ENCODE data around the gene THG1L. TPM values are rescaled to one million over a fixed set of nuclear protein-coding genes. Genes with fewer than 3 reads are reported as not detected.

The THG1L gene
- total and polyA plus RNA-seq, 2 donors: 14.8 to 16.7 TPM

DNA sequence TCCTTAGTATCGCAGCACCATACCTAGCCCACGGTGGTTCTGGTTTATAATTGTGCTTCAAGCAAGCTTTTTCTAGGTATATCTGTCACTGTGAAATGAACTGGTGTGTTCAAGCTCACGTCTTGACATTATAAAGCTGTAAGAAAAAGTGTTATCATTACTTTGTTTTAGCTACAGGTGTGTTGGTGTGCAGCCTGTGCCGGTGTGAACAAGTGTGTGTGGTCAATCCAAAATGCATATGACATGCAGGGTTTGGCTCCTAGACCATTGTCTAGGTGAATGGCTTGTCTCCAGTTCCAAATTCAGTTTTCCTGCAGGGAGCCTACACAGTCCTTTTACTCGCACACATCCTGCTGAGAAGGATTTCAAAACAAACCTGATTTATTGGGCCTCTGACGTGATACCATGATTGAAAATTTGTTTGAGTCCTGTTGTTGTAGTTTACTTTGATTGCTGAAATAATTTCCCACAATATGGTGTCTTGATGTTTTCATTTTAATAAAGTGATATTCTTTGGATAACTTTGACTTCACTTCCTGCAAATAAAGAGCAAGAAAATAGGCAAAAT, 16.0 kb downstream of the THG1L start:
- H3K27me3 ChIP-seq (ENCODE audit: control insufficient read depth in 2 of 2, insufficient read depth in 1 of 2, low read length in 1 of 2): no peaks in the 10 kb centered on the region
- H3K27ac ChIP-seq (ENCODE audit: low read depth in 1 of 2, low read length in 1 of 2): no peak overlapping the region
- no peak overlapping the region for H3K4me3 ChIP-seq (ENCODE audit: low read length in 2 of 2)
- H3K9me3 ChIP-seq (ENCODE audit: control insufficient read depth in 2 of 2, insufficient read depth in 1 of 2, low read length in 1 of 2): no peaks in the 10 kb centered on the region
- H3K4me1 ChIP-seq (ENCODE audit: control insufficient read depth in 2 of 2, insufficient read depth in 2 of 2, low read length in 2 of 2): peaks cover 0 to 13% of the 10 kb centered on the region in 2 donors
- DNase-seq (ENCODE audit: low read depth in 6 of 9, low spot score in 9 of 9): no peak
- H3K36me3 ChIP-seq (ENCODE audit: control insufficient read depth in 2 of 2, insufficient read depth in 2 of 2, low read length in 1 of 2): no peaks in the 10 kb centered on the region
- WGBS: 97% methylated on average over 6 of the region's 6 CpGs

DNA sequence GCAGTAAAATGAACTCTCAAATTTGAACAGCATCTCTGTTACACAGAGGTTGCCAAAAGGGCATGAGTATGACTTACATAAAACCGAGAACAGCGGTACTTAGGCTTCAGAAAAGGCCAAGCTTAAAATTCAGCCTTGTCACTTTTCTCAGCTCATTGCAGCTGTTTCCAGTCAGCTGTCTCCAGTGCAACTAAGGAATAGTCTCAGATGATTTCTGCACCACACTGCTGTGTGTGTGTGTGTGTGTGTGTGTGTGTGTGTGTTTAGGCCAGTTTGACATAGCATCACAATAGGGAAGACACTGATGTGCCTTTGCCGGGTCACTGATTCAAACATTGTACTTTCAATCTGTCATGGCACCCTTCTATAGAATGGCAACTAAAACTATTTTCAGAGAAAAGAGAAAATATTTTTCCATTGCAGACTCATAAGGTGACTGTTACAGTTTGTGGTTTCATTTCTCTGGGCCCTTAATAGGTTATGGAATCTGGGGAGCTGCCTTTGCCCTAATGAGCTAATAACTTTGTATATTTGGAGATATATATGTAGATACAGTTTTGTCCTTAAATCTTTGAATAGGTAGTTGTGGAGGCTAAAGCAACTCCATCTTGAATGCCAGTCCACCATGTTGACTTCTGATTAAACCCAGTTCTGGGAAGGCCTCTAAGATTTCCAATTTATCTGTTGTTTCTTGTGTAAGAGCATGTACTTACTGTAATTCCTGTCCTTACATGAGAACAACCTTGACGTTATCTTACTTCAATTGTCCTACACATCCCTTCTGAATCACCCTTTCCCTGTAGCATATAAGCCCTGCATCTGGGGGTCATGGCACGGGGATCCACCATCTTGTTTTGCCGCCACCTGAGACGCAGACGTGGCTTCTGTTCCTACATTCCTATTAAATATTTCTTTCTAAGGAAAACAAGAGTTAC, 16.8 kb downstream of the THG1L start:
- Histone ChIP-seq H3K27ac (ENCODE audit: low read depth in 1 of 2, low read length in 1 of 2) (no peak overlapping the region), H3K27me3 (ENCODE audit: control insufficient read depth in 2 of 2, insufficient read depth in 1 of 2, low read length in 1 of 2) (no peaks in the 10 kb centered on the region), H3K9me3 (ENCODE audit: control insufficient read depth in 2 of 2, insufficient read depth in 1 of 2, low read length in 1 of 2) (no peaks in the 10 kb centered on the region), H3K4me1 (ENCODE audit: control insufficient read depth in 2 of 2, insufficient read depth in 2 of 2, low read length in 2 of 2) (peaks cover 0 to 13% of the 10 kb centered on the region in 2 donors), H3K4me3 (ENCODE audit: low read length in 2 of 2) (no peak overlapping the region), H3K36me3 (ENCODE audit: control insufficient read depth in 2 of 2, insufficient read depth in 2 of 2, low read length in 1 of 2) (no peaks in the 10 kb centered on the region)
- DNase-seq (ENCODE audit: low read depth in 6 of 9, low spot score in 9 of 9): no peak
- WGBS: 99% methylated on average over 8 of the region's 8 CpGs

DNA sequence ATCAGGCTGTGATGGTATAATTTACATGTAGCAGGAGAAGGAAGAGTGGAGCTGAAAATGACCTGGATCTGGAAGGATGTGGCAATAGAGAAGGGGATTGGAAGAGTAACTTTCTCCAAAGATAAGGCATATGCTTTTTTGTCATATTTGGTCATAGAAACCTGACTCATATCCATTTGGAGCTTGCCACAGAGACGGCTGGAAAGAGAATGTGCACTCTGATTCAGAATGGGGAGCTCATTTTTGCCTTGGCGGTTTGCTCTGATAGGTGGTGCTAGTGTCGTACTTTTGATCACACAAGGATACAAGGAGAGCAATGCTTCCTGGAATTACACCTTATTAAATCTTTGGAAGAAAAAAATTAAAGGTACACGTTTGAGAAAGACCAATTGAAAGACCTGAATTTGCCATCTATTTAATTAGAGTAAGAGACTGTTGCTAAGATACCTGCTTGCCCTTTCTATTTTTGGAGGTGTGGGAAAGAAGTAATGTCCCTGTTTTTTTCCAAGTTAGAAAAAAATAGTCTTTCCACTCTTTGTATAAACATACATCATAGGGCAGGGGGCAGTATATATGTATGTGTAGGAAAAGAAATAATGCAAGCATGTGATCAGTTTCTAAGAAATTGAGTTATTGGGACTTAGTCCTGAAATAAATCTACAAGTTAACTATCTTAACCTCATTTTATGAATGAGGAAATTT, 17.7 kb downstream of the THG1L start:
- Histone ChIP-seq H3K4me3 (ENCODE audit: low read length in 2 of 2) (no peak overlapping the region), H3K27ac (ENCODE audit: low read depth in 1 of 2, low read length in 1 of 2) (no peak overlapping the region)

DNA sequence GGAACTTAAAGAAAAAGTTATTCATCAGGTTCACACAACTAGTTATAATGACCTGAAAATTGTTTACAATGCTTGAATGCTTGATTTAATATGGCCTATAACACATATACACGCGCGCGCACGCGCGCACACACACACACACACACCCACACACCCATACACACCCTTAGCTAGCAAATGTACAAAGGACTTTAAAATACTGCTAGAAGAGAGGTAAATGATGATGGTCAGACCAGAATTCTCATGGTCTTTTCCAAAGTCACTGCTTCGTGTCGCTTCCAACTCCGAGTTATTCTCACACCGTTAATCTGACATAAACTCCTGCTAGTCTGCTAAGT, 18.2 kb downstream of the THG1L start:
- no peak overlapping the region for H3K4me3 ChIP-seq (ENCODE audit: low read length in 2 of 2)
- no peak for DNase-seq (ENCODE audit: low read depth in 6 of 9, low spot score in 9 of 9)
- no peak overlapping the region for H3K27ac ChIP-seq (ENCODE audit: low read depth in 1 of 2, low read length in 1 of 2)
- no peaks in the 10 kb centered on the region for H3K27me3 ChIP-seq (ENCODE audit: control insufficient read depth in 2 of 2, insufficient read depth in 1 of 2, low read length in 1 of 2)
- H3K9me3 ChIP-seq (ENCODE audit: control insufficient read depth in 2 of 2, insufficient read depth in 1 of 2, low read length in 1 of 2): no peaks in the 10 kb centered on the region
- 92% methylated on average over 11 of the region's 11 CpGs for WGBS
- H3K4me1 ChIP-seq (ENCODE audit: control insufficient read depth in 2 of 2, insufficient read depth in 2 of 2, low read length in 2 of 2): peaks cover 0 to 6% of the 10 kb centered on the region in 2 donors
- peaks cover 3 to 5% of the 10 kb centered on the region in 2 donors for H3K36me3 ChIP-seq (ENCODE audit: control insufficient read depth in 2 of 2, insufficient read depth in 2 of 2, low read length in 1 of 2)

More for the DNA sequence above, 17.7 kb downstream of the THG1L start:
- no peak for DNase-seq (ENCODE audit: low read depth in 6 of 9, low spot score in 9 of 9)
- peaks cover 1 to 2% of the 10 kb centered on the region in 2 donors for H3K36me3 ChIP-seq (ENCODE audit: control insufficient read depth in 2 of 2, insufficient read depth in 2 of 2, low read length in 1 of 2)
- 98% methylated on average over 4 of the region's 4 CpGs for WGBS
- H3K4me1 ChIP-seq (ENCODE audit: control insufficient read depth in 2 of 2, insufficient read depth in 2 of 2, low read length in 2 of 2): peaks cover 0 to 10% of the 10 kb centered on the region in 2 donors
- H3K27me3 ChIP-seq (ENCODE audit: control insufficient read depth in 2 of 2, insufficient read depth in 1 of 2, low read length in 1 of 2): no peaks in the 10 kb centered on the region
- no peaks in the 10 kb centered on the region for H3K9me3 ChIP-seq (ENCODE audit: control insufficient read depth in 2 of 2, insufficient read depth in 1 of 2, low read length in 1 of 2)

DNA sequence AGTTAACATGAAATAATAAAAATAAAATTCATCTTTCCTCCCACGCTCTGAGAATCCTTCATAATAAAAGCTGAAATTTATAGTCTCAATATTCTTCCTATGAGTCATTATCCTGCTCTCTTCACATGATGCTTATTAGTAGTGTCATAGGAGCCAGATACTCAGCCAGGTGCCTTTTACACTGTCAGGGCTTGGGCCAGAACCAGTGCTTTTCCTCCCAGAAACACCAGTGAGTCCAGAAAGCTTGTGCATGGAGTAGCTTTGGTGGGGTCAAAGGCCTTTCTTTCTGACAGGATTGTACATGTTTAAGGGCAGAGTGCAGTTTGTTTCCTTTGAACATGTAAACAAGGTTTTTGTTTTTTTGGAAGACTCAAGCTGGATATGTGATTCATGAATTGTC, 19.1 kb downstream of the THG1L start:
- WGBS: 96% methylated on average over 1 of the region's 1 CpG
- no peak for DNase-seq (ENCODE audit: low read depth in 6 of 9, low spot score in 9 of 9)
- H3K36me3 ChIP-seq (ENCODE audit: control insufficient read depth in 2 of 2, insufficient read depth in 2 of 2, low read length in 1 of 2): peaks cover 9 to 11% of the 10 kb centered on the region in 2 donors
- H3K9me3 ChIP-seq (ENCODE audit: control insufficient read depth in 2 of 2, insufficient read depth in 1 of 2, low read length in 1 of 2): no peaks in the 10 kb centered on the region
- no peak overlapping the region for H3K4me3 ChIP-seq (ENCODE audit: low read length in 2 of 2)
- H3K27ac ChIP-seq (ENCODE audit: low read depth in 1 of 2, low read length in 1 of 2): no peak overlapping the region
- no peaks in the 10 kb centered on the region for H3K4me1 ChIP-seq (ENCODE audit: control insufficient read depth in 2 of 2, insufficient read depth in 2 of 2, low read length in 2 of 2)
- no peaks in the 10 kb centered on the region for H3K27me3 ChIP-seq (ENCODE audit: control insufficient read depth in 2 of 2, insufficient read depth in 1 of 2, low read length in 1 of 2)

DNA sequence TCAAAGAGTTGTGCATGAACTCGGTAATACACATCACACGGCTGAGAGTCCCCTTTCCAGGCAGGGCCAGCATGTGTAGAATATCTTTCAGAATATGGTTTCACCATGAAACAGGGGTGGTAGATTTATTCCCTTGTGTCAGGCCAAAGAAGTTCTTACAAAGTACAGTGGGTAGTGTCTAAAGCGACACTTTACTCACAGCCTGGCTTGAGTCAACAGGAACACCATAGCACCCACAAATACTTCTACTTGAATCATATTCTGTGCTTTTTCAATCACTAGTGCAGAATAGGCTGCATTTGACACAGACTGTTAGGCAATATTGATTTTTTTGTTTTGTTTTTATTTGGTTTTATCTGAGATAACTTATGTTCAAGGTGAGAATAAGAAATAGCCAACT, 24.9 kb downstream of the THG1L start:
- H3K36me3 ChIP-seq (ENCODE audit: control insufficient read depth in 2 of 2, insufficient read depth in 2 of 2, low read length in 1 of 2): peaks cover 12 to 20% of the 10 kb centered on the region in 2 donors
- no peak for DNase-seq (ENCODE audit: low read depth in 6 of 9, low spot score in 9 of 9)
- H3K27me3 ChIP-seq (ENCODE audit: control insufficient read depth in 2 of 2, insufficient read depth in 1 of 2, low read length in 1 of 2): no peaks in the 10 kb centered on the region
- no peaks in the 10 kb centered on the region for H3K4me1 ChIP-seq (ENCODE audit: control insufficient read depth in 2 of 2, insufficient read depth in 2 of 2, low read length in 2 of 2)
- H3K27ac ChIP-seq (ENCODE audit: low read depth in 1 of 2, low read length in 1 of 2): no peak overlapping the region
- no peak overlapping the region for H3K4me3 ChIP-seq (ENCODE audit: low read length in 2 of 2)
- no peaks in the 10 kb centered on the region for H3K9me3 ChIP-seq (ENCODE audit: control insufficient read depth in 2 of 2, insufficient read depth in 1 of 2, low read length in 1 of 2)
- 98% methylated on average over 3 of the region's 3 CpGs for WGBS

DNA sequence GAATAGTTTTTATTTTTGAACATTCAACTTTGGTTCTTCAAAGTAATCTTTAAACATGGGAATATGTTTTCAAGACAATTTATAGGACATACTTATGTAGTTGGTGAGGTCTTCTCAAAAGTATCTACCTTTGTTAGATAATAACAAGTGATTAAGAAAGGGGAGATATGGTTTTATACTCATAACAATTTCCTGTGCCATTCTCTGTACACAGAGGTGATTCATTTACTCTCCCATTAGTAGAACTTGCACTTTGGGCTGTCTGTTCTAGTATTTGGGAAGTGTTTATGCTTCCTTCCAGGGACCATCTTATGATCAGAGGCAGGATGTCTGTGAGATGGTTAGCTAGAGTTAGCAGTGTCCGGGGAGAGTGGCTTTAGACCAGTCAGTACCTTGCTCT, 27.5 kb downstream of the THG1L start:
- 97% methylated on average over 1 of the region's 1 CpG for WGBS
- H3K27me3 ChIP-seq (ENCODE audit: control insufficient read depth in 2 of 2, insufficient read depth in 1 of 2, low read length in 1 of 2): no peaks in the 10 kb centered on the region
- H3K4me3 ChIP-seq (ENCODE audit: low read length in 2 of 2): no peak overlapping the region
- no peaks in the 10 kb centered on the region for H3K4me1 ChIP-seq (ENCODE audit: control insufficient read depth in 2 of 2, insufficient read depth in 2 of 2, low read length in 2 of 2)
- no peak for DNase-seq (ENCODE audit: low read depth in 6 of 9, low spot score in 9 of 9)
- H3K27ac ChIP-seq (ENCODE audit: low read depth in 1 of 2, low read length in 1 of 2): no peak overlapping the region
- no peaks in the 10 kb centered on the region for H3K9me3 ChIP-seq (ENCODE audit: control insufficient read depth in 2 of 2, insufficient read depth in 1 of 2, low read length in 1 of 2)
- peaks cover 12 to 20% of the 10 kb centered on the region in 2 donors for H3K36me3 ChIP-seq (ENCODE audit: control insufficient read depth in 2 of 2, insufficient read depth in 2 of 2, low read length in 1 of 2)

DNA sequence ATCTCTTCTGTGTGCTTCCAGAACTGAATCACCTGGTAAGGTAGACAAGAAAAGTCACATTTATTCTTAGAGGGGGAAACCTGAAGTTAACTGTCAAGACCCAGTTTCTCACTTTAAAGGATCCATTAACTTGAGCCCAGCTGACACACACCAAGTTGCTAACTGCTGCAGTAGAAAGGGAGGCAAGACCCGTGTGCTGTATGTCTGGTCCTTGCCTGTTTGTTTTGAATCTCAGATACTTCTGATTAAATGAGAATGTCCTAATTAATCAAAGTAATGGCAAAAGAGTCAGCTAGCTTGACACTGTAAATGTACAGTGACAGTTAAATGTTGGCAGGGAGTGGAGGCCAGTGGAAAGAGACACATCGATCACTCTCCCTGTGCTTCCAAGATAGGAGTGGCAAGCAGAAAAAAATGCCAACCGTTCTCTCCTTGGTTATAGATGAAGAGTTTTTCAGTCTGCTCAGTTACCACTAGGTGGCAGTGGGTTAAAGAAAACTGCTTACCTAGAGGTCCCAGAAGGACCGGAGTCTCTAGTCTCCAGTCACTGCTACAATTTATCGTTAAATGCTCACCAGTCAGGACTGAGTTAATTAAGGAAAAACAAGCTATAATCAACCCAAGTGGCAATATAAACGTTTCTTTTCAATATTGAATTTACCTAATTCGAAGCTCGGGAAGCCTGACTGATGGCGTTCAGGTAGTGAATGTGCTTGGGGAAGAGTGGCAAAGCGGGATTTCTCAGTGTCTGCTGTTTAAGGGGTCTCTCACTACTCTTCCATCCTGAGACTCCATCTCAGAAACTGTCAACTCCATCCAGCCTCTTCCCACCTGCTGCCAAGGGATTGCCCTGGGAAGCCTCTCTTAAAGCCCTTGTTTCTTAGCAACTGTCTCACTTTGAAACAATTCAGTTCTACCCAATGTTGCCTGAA, 30.7 kb downstream of the THG1L start:
- no peaks in the 10 kb centered on the region for H3K9me3 ChIP-seq (ENCODE audit: control insufficient read depth in 2 of 2, insufficient read depth in 1 of 2, low read length in 1 of 2)
- peak in 6 of 9 donors; percentile 21 to 66 (median 32) for DNase-seq (ENCODE audit: low read depth in 6 of 9, low spot score in 9 of 9)
- H3K4me1 ChIP-seq (ENCODE audit: control insufficient read depth in 2 of 2, insufficient read depth in 2 of 2, low read length in 2 of 2): no peaks in the 10 kb centered on the region
- no peak overlapping the region for H3K27ac ChIP-seq (ENCODE audit: low read depth in 1 of 2, low read length in 1 of 2)
- H3K4me3 ChIP-seq (ENCODE audit: low read length in 2 of 2): no peak overlapping the region
- no peaks in the 10 kb centered on the region for H3K27me3 ChIP-seq (ENCODE audit: control insufficient read depth in 2 of 2, insufficient read depth in 1 of 2, low read length in 1 of 2)
- 54% methylated on average over 10 of the region's 10 CpGs for WGBS
- H3K36me3 ChIP-seq (ENCODE audit: control insufficient read depth in 2 of 2, insufficient read depth in 2 of 2, low read length in 1 of 2): no peaks in the 10 kb centered on the region
